ENCODE data around the gene ASPRV1.

The ASPRV1 gene

DNA sequence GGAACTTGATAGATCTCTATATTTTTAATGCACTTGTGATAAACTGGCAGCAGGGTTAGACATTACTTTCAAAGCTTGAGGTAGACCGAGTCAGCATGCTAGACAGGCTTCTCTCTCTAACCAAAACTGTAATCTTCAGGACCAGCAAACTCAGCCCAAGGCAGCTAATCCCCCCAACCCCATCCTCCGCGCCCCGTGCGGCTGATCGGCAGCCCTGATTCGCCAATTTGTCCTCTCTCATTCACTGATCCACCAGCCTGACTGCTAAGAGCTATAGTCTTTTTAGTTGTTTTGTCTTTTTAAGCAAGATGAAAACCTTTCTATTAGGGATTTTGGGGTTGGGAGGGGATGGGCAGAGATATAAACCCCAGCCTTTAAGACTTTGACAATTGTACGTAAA lies 20.7 kb downstream of the ASPRV1 start:
- no peak for DNase-seq (ENCODE audit: low spot score)

DNA sequence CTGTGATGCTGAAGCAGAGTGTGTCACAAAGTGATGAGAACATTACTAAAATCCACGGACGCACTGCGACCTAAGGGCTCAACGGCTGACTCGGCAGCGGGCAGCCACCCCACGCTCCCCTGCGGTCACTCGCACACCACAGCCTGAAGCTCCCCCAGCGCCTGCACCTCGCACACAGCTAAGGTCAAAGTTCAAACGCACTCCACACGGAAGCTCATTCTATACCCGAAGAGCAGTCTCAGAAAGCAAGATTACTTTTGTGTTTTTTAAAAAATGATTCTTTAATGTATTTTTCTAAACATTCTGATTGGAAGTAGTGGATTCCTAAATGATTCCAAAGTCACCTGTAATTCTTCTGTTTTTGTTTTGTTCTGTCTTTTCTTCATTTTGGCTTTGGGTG lies 21.7 kb downstream of the ASPRV1 start:
- no peak for DNase-seq (ENCODE audit: low spot score)

DNA sequence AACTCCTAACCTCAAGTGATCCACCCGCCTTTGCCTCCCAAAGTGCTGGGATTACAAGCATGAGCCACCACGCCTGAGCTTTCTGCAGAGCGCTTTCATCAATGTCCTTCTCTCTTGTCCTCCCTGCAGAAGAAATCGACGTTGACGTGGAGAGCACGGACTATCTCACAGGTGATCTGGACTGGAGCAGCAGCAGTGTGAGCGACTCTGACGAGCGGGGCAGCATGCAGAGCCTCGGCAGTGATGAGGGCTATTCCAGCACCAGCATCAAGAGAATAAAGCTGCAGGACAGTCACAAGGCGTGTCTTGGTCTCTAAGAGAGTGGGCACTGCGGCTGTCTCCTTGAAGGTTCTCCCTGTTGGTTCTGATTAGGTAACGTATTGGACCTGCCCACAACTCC lies 23.5 kb downstream of the ASPRV1 start:
- DNase-seq (ENCODE audit: low spot score), result no peak

DNA sequence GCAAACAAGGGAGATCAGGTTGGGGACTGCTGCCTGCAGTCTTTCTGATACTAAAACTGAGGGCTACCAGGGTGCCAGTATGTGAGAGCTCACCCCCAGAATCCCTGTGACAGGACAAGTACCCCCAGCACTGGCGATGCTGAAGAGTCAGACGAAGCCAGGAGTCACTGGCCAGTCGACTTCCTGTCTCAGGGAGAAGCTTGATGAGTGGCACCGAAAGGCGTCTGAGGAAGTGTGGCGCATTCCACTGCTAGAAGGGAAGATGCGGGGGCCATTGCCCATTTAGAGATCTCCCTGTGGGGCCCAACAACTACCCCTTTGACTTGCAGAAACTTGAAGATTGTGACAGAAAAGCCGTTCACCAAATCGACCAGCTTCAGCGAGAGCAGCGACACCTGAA lies 24.5 kb downstream of the ASPRV1 start:
- no peak for DNase-seq (ENCODE audit: low spot score)

DNA sequence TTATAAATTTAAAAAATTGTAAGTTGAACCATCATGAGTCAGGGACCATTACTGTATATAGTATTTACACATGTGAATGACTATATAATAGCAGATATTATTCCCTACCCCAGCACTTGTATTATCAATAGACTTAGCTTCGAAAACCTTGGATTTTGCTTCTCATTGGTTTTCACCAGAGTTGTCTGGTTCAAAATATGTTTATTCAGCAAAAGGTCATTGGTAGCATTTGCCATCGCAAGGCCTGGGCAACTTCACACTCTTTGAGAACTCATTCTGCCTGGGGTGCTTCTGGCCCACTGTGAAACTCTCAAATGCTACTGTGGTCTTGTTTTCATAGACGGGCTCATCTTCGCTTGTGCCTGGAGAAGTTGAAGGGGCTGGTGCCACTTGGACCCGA lies 26.4 kb downstream of the ASPRV1 start:
- no peak for DNase-seq (ENCODE audit: low spot score)

DNA sequence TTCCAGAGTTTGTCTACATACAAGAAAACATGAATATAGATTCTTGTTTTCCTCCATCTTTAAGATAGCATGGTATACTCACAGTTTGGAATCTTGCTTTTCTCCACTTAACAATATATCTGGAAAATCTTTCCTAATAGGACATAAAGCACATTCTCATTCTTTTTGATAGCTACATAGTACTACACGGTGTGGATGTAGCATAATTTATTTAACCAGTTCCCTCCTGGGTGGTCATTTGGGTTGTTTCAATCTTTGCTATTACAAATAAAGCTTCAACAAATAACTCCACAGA lies 26.9 kb downstream of the ASPRV1 start:
- DNase-seq (ENCODE audit: low spot score), result no peak

DNA sequence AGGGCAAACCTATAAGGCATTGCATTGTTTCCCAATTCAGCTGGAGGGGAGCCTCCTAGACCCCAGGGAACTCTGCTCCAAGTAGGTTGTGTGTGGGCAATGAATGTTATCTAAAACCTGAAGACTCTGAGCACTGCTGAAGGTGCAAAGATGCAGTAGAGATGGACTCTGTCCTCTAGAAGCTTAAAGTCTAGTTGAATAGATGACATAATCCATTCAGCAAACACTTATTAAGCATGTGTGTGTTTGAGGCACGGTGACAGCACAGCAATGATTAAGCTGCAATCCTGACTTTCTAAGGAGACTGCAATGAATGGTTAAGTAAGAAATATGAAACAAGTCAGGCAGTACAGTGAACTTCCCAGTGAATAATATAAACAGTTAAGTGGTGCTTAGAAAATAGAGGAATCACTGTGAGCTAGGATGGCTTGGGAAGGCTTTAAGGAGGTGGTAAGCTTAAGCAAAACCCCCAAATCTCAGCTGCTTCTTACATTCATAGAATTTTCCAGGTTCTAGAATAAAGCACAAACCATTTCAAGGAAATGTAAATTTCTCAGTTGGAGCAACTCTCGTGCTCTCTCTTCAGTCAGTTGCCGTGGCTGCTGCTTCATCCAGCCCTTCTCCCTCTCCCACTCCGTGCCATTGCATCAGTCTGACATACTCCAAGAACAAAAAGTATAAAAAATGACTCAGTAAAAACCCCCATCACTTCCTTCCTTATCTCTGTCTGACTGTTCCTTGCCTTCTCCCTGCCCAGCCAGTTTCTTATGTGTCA lies 27.4 kb downstream of the ASPRV1 start:
- DNase-seq (ENCODE audit: low spot score), result peak; percentile 69

DNA sequence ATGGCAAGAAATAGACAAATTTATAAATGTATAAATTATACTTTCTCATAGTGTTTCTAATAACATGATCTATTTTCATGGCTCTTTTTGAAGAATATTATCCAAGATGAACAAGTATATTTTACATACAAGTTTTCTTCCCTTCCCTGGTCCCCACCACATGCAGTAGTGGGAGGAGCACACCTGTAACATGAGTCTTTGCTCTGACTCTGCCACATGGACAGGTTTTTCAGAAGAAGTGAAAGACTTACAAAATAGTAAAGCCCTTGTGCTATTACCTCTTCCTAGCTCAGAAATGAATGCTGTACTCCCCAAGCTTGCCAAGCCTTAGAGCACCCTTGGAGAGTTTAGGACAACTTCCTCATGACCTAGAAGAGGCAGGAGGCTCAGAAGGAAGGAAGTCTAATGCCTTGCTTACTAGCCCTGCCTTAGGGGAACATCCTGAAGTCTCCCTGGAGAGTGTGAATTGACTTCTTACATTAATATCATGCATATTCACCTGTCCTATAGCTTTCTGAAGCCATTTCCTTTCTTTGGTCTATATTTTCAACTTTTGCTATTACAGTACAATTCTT lies 28.1 kb downstream of the ASPRV1 start:
- DNase-seq (ENCODE audit: low spot score), result no peak

DNA sequence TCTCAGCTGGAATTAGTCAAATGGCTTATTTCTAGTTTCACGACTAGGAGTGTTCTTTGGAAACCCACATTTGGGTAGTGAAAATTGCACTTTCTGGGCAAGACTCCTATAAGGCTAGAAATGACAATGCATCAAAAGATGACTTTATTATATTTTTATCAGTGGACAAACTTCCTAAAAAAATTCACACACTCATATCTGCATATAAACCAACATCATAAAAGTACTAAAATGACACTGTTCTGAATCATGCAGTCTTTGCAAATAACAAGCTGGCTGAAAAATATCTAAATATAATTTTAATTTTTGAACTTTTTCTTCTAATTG lies 28.9 kb downstream of the ASPRV1 start:
- DNase-seq (ENCODE audit: low spot score), result no peak

DNA sequence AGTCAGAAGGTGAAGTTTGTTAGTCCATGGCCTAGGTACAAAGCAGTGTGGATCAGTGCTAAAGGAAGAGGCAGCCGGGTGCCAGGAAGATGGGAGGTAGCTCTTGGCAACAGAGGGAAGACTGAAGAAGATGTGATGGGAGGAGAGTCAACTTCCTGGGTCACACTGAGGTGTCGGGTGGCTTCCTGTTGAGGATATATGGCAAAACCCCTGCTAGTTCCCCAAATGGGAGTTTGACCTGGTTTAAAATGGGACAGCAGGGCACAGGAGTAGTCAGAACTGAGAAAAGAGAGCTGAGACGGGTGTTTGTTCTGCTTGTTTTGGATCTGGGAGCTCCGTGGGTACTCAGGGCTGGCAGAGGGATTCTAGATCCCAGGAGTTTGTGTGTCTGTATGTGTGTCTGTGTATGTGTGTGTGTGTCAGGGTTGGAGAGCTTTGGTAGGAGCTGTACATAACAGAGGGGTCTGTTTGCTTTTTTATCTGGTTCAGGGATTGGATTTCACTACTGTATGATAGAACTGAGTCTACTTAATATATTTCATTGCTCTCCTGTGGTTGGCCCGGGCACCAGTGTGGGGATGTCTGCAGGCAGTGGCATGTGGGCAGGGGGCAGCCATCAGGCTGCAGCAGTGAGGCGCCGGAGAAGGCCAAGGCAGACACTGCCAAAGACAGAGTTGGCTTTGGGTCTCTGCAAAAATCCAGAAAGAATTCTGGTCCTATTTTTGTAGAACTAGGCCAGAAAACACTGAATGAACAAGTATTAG lies 29.4 kb downstream of the ASPRV1 start:
- DNase-seq (ENCODE audit: low spot score), result no peak

DNA sequence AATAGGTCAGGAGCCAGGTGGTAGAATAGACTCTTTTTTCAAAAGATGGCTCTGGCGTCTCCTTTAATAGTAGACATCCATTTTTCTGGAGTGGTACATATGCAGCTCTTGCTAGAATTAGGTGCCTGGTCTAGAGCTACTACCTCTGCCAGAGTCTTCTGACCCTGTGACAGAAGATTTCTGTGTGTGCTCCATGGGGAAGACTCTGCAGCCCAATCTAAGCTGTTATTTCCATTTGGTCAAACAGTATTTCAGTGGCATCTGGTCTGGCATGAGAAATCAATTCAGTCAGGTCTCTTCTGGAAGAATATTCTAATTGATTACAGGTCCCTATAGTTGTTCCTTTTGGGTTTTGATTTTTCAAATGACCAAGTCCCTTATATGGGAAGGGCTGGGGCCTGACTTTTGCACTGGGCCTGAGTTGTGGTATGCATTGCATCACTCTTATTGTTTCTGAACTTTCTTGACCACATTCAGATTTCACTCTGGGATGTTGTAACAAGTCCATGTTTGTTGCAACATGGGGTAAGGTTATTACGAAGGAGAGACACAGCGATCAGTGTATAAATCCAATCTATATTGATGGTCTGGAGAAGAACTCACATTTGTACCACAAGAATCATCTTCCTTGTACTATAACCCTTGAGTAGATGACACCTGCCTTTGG lies 34.4 kb downstream of the ASPRV1 start:
- DNase-seq (ENCODE audit: low spot score), result no peak

DNA sequence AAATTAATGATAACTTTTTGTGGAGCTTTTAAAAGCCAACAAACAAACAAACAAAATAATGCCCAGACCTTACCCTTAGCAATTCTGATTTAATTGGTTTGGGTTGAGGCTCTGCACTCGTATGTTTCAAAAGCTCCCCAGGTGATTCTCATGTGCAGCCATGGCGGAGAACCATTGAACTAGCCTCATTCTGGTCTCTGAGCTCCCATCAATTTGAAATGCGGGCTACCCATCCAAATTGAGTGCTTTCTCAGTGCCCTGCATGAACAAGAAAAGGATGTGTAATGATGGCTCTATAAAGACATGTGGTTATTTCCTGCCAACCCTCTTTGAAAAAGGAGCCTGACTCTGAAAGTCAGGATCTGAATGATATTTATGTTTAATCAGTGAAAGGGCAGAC lies 38.3 kb downstream of the ASPRV1 start:
- no peak for DNase-seq (ENCODE audit: low spot score)

DNA sequence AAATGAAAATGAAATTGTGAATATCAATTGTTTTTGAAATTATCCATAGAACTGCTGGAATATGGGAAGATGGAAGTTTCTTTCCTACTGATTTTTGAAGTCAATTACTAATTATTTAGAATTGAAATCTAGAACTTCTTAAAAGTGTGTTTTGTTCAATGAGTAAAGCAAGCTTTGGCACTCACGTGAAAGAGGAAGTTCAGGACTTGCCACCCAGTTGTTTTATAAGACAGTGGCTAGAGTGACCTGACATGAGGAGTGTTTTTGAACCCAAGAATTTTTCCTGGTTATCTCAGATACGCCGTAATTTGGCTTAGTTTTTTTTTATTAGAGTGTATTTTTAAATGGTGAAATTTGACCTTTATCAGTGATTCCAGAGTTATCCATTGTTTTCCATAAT lies 43.0 kb downstream of the ASPRV1 start:
- no peak for DNase-seq (ENCODE audit: low spot score)

DNA sequence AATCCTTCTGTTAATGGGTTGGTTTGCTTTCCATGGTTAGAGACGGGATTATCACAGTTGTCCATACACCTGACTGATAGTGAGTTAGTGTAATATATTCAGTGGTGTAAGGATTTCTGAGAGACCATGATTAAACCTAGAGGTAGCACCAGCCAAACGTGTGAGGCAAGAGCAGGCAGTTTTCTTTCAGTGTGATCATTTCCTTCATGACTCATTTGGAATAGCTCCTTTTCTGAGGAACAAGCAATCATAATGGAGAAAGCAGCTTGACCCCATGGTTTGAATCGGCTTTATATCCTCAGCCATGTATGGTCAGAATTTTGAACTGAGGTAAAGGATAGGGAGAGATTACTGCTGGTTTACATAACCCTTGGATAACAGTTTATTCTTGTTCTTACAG lies 43.6 kb downstream of the ASPRV1 start:
- peak; percentile 74 for DNase-seq (ENCODE audit: low spot score)

DNA sequence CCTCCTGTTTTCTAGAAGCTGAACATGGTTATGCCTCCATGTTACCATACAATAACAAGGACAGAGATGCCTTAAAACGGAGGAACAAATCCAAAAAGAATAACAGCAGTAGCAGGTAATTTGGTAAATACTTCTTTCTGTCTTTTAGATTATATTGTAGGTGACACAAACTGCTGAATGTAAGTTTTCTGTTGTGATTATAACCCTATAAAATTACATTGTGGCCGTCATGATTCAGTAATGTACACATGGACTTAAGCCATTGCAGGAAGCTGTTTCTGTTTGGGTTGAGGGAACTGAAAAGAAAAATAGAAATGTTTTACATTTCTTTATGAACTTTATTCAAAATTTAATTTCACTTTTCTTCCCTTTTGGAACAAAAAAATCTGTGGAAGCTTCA lies 45.3 kb downstream of the ASPRV1 start:
- DNase-seq (ENCODE audit: low spot score), result no peak

DNA sequence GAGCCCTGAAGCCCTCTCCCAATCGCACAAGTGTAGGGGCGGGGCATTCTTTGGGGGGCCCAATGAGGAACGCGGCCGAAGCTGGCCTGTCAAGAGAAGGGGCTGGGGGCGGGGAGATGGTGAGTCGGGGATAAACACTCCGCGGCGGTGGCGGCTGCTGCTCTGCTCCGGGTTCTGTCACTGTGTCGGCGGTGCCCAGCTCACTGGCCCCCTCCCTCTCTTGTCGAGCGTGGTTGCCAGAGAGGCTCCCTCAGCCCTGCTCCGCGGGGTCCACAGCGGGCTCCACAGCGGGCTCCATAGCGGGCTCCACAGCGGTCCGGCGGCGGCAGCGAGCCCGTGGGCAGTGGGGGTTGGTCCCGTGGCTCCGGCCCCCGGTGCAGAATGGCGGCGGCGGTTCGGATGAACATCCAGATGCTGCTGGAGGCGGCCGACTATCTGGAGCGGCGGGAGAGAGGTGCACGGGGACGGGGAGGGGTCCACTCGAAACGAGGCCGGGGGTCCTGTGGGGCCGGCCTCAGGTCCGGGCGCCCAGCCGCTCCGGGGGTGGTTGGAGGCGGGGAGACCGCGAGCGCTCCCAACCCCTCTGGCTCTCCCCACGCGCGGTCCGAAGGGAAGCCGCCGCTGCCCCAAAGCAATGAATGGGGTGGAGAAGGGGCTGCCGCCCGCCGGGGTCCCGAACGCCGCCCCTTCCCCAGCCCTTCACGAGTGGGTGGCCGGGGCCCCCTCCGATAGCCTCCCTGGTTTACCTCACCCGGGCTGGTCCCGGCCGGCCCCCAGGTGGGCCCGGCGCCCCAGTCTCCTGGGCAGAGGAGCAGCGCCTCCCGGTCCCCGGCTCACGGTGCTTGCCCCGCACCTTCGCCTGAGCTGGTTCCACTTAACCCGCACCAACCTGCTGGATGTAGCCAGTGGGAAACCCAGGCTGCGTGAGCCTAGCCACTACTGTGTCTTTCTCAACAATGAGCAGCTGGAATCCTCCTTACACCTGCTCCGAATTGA lies 46.2 kb downstream of the ASPRV1 start, which contains the start of gene MXD1:
Gene MXD1 (plus strand): TSS at position 160 of the 996 bp plus-strand sequence. CDS start 222 bp downstream, at position 382.
- no peak for DNase-seq (ENCODE audit: low spot score)

DNA sequence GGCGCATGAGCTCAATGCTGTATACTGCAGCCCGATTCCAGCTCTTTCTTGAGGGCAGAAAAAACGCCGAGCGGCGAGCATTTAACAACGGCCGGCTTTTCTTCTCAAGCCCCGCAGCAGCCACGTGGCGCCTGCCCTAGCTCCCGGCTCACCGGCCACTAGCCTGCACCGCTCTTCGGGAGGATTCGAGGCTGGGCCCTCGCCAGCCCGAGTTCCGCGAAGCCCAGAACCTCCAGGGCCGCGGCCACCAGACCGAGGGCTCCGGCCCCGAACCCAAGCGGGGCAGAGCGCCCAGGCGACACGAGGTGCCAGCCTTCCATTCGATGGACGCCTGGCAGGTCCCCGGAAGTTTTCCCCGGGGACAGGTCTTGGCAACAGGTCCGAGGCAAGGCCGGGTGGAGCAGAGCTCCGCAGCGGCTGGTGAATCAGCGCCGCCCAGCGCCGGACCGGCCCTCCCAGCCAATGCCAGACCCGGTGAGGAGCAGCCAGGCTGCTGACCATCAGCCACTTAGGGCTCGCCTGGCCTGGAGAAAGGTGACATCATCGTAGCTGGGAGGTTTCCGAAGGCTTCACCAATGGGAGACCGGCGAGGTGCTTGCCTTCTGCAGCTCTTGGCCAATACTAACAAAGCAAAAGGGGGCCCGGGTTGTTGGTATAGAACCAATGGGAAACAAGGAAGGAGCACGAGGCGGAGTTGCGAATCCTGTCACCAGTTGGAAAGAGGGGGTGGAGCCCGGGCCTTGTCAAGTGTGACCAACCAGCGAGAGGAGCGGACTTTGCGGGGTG lies 47.1 kb downstream of the ASPRV1 start:
- DNase-seq (ENCODE audit: low spot score), result peak; percentile 98

DNA sequence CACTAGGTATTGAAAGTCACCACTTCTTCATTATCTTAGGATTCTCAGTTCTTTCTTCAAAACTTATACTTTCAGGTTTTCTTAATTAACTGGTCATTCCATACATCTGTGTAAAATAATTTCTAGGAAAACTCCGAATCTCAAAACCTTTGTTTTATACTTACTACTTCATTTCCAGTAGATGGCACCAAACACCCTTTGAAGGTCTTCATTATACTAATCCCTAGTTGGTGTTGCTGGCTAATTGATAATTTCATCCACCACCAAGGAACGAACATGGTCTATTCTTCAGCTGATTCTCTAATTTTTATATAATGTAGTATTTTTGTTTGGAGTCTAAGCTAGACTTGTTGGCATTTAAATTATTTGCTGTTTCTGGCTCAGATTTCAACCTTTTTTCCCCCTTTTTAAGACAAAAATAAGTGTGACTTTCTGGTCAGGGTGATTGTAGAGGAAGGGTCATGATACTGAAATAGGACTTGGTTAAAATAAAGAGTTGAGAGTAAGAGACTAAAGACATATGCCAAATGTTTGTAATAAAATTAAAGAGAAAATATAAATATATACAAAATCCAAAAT lies 49.4 kb downstream of the ASPRV1 start:
- DNase-seq (ENCODE audit: low spot score), result peak; percentile 24
